Cerebellar cortex (tissue), 1 donor: Measurements from ENCODE around the gene CIC.
"Not testable (repeated sequence)": the region's sequence is repeated elsewhere in the genome, so short reads cannot be mapped to it uniquely, and the experiment has no call there.

ENCODE experiments used
- DNase-seq: peaks from one replicate; pipeline ENCODE4 v3.0.0-alpha.2; 2015; ENCODE audit warnings: low spot score

Gene CIC

GRCh38 chr19:42255766-42256745, 13.0 kb upstream of the CIC start:
- peak; percentile 82 for DNase-seq

GRCh38 chr19:42257842-42258241, 11.2 kb upstream of the CIC start:
- not testable (repeated sequence) for DNase-seq

- no peak for DNase-seq
These were observed 7.3 kb upstream of the CIC start for GRCh38 chr19:42261763-42262162.

GRCh38 chr19:42266105-42266504, 2.9 kb upstream of the CIC start:
- not testable (repeated sequence) for DNase-seq

- not testable (repeated sequence) for DNase-seq
These were observed 2.0 kb upstream of the CIC start for GRCh38 chr19:42266928-42267603.

GRCh38 chr19:42267644-42268141, 1.4 kb upstream of the CIC start:
- peak; percentile 50 for DNase-seq

GRCh38 chr19:42268142-42268703, 829 bp upstream of the CIC start:
- peak; percentile 100 for DNase-seq

GRCh38 chr19:42269478-42270345, 660 bp downstream of the CIC start:
- peak; percentile 14 for DNase-seq

GRCh38 chr19:42270346-42271044, 1.4 kb downstream of the CIC start:
- DNase-seq, result no peak

- peak; percentile 54 for DNase-seq
These were observed 2.0 kb downstream of the CIC start for GRCh38 chr19:42271045-42271419.

- no peak for DNase-seq
These were observed 2.9 kb downstream of the CIC start for GRCh38 chr19:42271861-42272534.

GRCh38 chr19:42272535-42272897, 3.5 kb downstream of the CIC start:
- no peak for DNase-seq

GRCh38 chr19:42272989-42273406, 3.9 kb downstream of the CIC start:
- no peak for DNase-seq

- DNase-seq, result no peak
These were observed 4.5 kb downstream of the CIC start for GRCh38 chr19:42273407-42274064.

GRCh38 chr19:42274065-42274682, 5.1 kb downstream of the CIC start:
- DNase-seq, result no peak

GRCh38 chr19:42275103-42275502, 6.1 kb downstream of the CIC start:
- peak; percentile 76 for DNase-seq

GRCh38 chr19:42275517-42275916, 6.5 kb downstream of the CIC start:
- DNase-seq, result no peak

GRCh38 chr19:42276284-42276683, 7.2 kb downstream of the CIC start:
- DNase-seq, result no peak

- DNase-seq, result no peak
These were observed 7.8 kb downstream of the CIC start for GRCh38 chr19:42276821-42277220.
